Glutamatergic neuron (in vitro differentiated cells): ENCODE measurements around the gene TRIM8. TPM values are rescaled to one million over a fixed set of nuclear protein-coding genes. Genes with fewer than 3 reads are reported as not detected.

Experiments
- DNase-seq: peaks from one replicate; pipeline ENCODE4 v3.0.0; 2022
- H3K27ac Mint-ChIP-seq: one replicate; pipeline ENCODE4 v1.8.0; 2020; ENCODE audit warnings: mild to moderate bottlenecking, mixed read lengths, inconsistent platforms; ENCODE audit not compliant: unreplicated experiment
- H3K27me3 Mint-ChIP-seq: one replicate; pipeline ENCODE4 v1.8.0; 2020; ENCODE audit warnings: mild to moderate bottlenecking, moderate library complexity, mixed read lengths, inconsistent platforms; ENCODE audit not compliant: unreplicated experiment
- H3K36me3 Mint-ChIP-seq: one replicate; pipeline ENCODE4 v1.8.0; 2020; ENCODE audit warnings: mild to moderate bottlenecking, mixed read lengths, inconsistent platforms; ENCODE audit not compliant: unreplicated experiment
- H3K4me1 Mint-ChIP-seq: one replicate; pipeline ENCODE4 v1.8.0; 2020; ENCODE audit warnings: mild to moderate bottlenecking, low read depth, mixed read lengths, inconsistent platforms; ENCODE audit not compliant: unreplicated experiment
- H3K4me3 Mint-ChIP-seq: one replicate; pipeline ENCODE4 v1.8.0; 2020; ENCODE audit warnings: mild to moderate bottlenecking, mixed read lengths, inconsistent platforms; ENCODE audit not compliant: unreplicated experiment
- H3K9me3 Mint-ChIP-seq: one replicate; pipeline ENCODE4 v1.8.0; 2020; ENCODE audit warnings: mild to moderate bottlenecking, moderate library complexity, mixed read lengths, inconsistent platforms; ENCODE audit not compliant: unreplicated experiment
- CTCF ChIP-seq: fragments of 200-600 bp; sonication (generic); IDR thresholded peaks from one replicate; pipeline ENCODE4 v1.5.0; 2021; ENCODE audit not compliant: partially characterized antibody, unreplicated experiment
- total RNA-seq: library from RNA; stranded (reverse); fragmentation: NEBNext Ultra II Directional; extraction: Animal tissue kit (Norgen Biotek cat#: 25700); gene quantifications from one replicate; pipeline ENCODE4 v1.2.1, GENCODE V29; 2021; ENCODE audit not compliant: unreplicated experiment

Gene TRIM8
- total RNA-seq, 1 donor from 2014 or later, result 74.8 TPM

- H3K9me3 Mint-ChIP-seq, result peaks cover 4% of the 10 kb centered on the region
- H3K27ac Mint-ChIP-seq, result no peak overlapping the region
- H3K4me1 Mint-ChIP-seq, result peaks cover 15% of the 10 kb centered on the region
- H3K36me3 Mint-ChIP-seq, result no peaks in the 10 kb centered on the region
- H3K27me3 Mint-ChIP-seq, result no peaks in the 10 kb centered on the region
- DNase-seq, result no peak
- no peak for TF ChIP-seq CTCF
- H3K4me3 Mint-ChIP-seq, result no peak overlapping the region
These were observed 27.2 kb upstream of the TRIM8 start for GRCh38 chr10:102617041-102617440.

GRCh38 chr10:102617816-102618215 lies 26.5 kb upstream of the TRIM8 start:
- no peak for TF ChIP-seq CTCF
- Mint-ChIP-seq H3K27ac (no peak overlapping the region), H3K27me3 (no peaks in the 10 kb centered on the region)

GRCh38 chr10:102619281-102619981 lies 24.8 kb upstream of the TRIM8 start:
- no peak overlapping the region for H3K4me3 Mint-ChIP-seq
- H3K27me3 Mint-ChIP-seq, result no peaks in the 10 kb centered on the region
- TF ChIP-seq CTCF, result no peak
- H3K36me3 Mint-ChIP-seq, result peaks cover 4% of the 10 kb centered on the region
- peaks cover 7% of the 10 kb centered on the region for H3K9me3 Mint-ChIP-seq
- peaks cover 19% of the 10 kb centered on the region for H3K4me1 Mint-ChIP-seq
- DNase-seq, result no peak
- H3K27ac Mint-ChIP-seq, result no peak overlapping the region

More at GRCh38 chr10:102617816-102618215, 26.5 kb upstream of the TRIM8 start:
- no peak overlapping the region for H3K4me3 Mint-ChIP-seq
- DNase-seq, result no peak
- H3K9me3 Mint-ChIP-seq, result peaks cover 4% of the 10 kb centered on the region
- no peaks in the 10 kb centered on the region for H3K36me3 Mint-ChIP-seq
- H3K4me1 Mint-ChIP-seq, result peaks cover 15% of the 10 kb centered on the region

GRCh38 chr10:102620138-102620590 lies 24.1 kb upstream of the TRIM8 start:
- Mint-ChIP-seq H3K27ac (no peak overlapping the region), H3K27me3 (peaks cover 4% of the 10 kb centered on the region), H3K4me1 (peaks cover 23% of the 10 kb centered on the region), H3K4me3 (no peak overlapping the region), H3K36me3 (peaks cover 9% of the 10 kb centered on the region), H3K9me3 (peaks cover 9% of the 10 kb centered on the region)
- DNase-seq, result no peak
- TF ChIP-seq CTCF, result no peak

- Mint-ChIP-seq H3K4me3 (no peak overlapping the region), H3K27ac (no peak overlapping the region), H3K4me1 (peaks cover 21% of the 10 kb centered on the region), H3K27me3 (peaks cover 4% of the 10 kb centered on the region), H3K9me3 (peaks cover 10% of the 10 kb centered on the region), H3K36me3 (peaks cover 9% of the 10 kb centered on the region)
- no peak for TF ChIP-seq CTCF
- no peak for DNase-seq
These were observed 23.5 kb upstream of the TRIM8 start for GRCh38 chr10:102620591-102621442.
